Measurements from ENCODE around the gene PPFIA4. TPM values are rescaled to one million over a fixed set of nuclear protein-coding genes. Genes with fewer than 3 reads are reported as not detected.

The PPFIA4 gene
- total and polyA plus RNA-seq, 2 donors, result 0.82 to 2.1 TPM

GRCh38 chr1:203050826-203051225, 24.5 kb downstream of the PPFIA4 start:
- 91% methylated on average over 4 of the region's 4 CpGs for WGBS
- Histone ChIP-seq H3K9me3 (ENCODE audit: control insufficient read depth in 2 of 2, insufficient read depth in 1 of 2, low read length in 1 of 2) (no peaks in the 10 kb centered on the region), H3K36me3 (ENCODE audit: control insufficient read depth in 2 of 2, insufficient read depth in 2 of 2, low read length in 1 of 2) (no peaks in the 10 kb centered on the region), H3K4me1 (ENCODE audit: control insufficient read depth in 2 of 2, insufficient read depth in 2 of 2, low read length in 2 of 2) (peaks cover 0 to 7% of the 10 kb centered on the region in 2 donors), H3K27ac (ENCODE audit: low read depth in 1 of 2, low read length in 1 of 2) (no peak overlapping the region), H3K4me3 (ENCODE audit: low read length in 2 of 2) (no peak overlapping the region), H3K27me3 (ENCODE audit: control insufficient read depth in 2 of 2, insufficient read depth in 1 of 2, low read length in 1 of 2) (peaks cover 0 to 23% of the 10 kb centered on the region in 2 donors)
- DNase-seq (ENCODE audit: low read depth in 6 of 9, low spot score in 9 of 9), result no peak

GRCh38 chr1:203051841-203052324, 25.6 kb downstream of the PPFIA4 start:
- peaks cover 0 to 23% of the 10 kb centered on the region in 2 donors for H3K27me3 ChIP-seq (ENCODE audit: control insufficient read depth in 2 of 2, insufficient read depth in 1 of 2, low read length in 1 of 2)
- no peak overlapping the region for H3K27ac ChIP-seq (ENCODE audit: low read depth in 1 of 2, low read length in 1 of 2)
- peaks cover 0 to 7% of the 10 kb centered on the region in 2 donors for H3K4me1 ChIP-seq (ENCODE audit: control insufficient read depth in 2 of 2, insufficient read depth in 2 of 2, low read length in 2 of 2)
- 27% methylated on average over 20 of the region's 20 CpGs for WGBS
- DNase-seq (ENCODE audit: low read depth in 6 of 9, low spot score in 9 of 9), result peak in 2 of 9 donors; percentile 29 to 35
- H3K36me3 ChIP-seq (ENCODE audit: control insufficient read depth in 2 of 2, insufficient read depth in 2 of 2, low read length in 1 of 2), result no peaks in the 10 kb centered on the region
- no peaks in the 10 kb centered on the region for H3K9me3 ChIP-seq (ENCODE audit: control insufficient read depth in 2 of 2, insufficient read depth in 1 of 2, low read length in 1 of 2)
- no peak overlapping the region for H3K4me3 ChIP-seq (ENCODE audit: low read length in 2 of 2)

GRCh38 chr1:203052601-203053000, 26.3 kb downstream of the PPFIA4 start:
- no peak overlapping the region for H3K27ac ChIP-seq (ENCODE audit: low read depth in 1 of 2, low read length in 1 of 2)
- 94% methylated on average over 3 of the region's 3 CpGs for WGBS
- peaks cover 0 to 22% of the 10 kb centered on the region in 2 donors for H3K27me3 ChIP-seq (ENCODE audit: control insufficient read depth in 2 of 2, insufficient read depth in 1 of 2, low read length in 1 of 2)
- no peaks in the 10 kb centered on the region for H3K36me3 ChIP-seq (ENCODE audit: control insufficient read depth in 2 of 2, insufficient read depth in 2 of 2, low read length in 1 of 2)
- H3K9me3 ChIP-seq (ENCODE audit: control insufficient read depth in 2 of 2, insufficient read depth in 1 of 2, low read length in 1 of 2), result no peaks in the 10 kb centered on the region
- peaks cover 0 to 7% of the 10 kb centered on the region in 2 donors for H3K4me1 ChIP-seq (ENCODE audit: control insufficient read depth in 2 of 2, insufficient read depth in 2 of 2, low read length in 2 of 2)
- no peak for DNase-seq (ENCODE audit: low read depth in 6 of 9, low spot score in 9 of 9)
- no peak overlapping the region for H3K4me3 ChIP-seq (ENCODE audit: low read length in 2 of 2)

- Histone ChIP-seq H3K36me3 (ENCODE audit: control insufficient read depth in 2 of 2, insufficient read depth in 2 of 2, low read length in 1 of 2) (no peaks in the 10 kb centered on the region), H3K27me3 (ENCODE audit: control insufficient read depth in 2 of 2, insufficient read depth in 1 of 2, low read length in 1 of 2) (peaks cover 0 to 25% of the 10 kb centered on the region in 2 donors), H3K4me1 (ENCODE audit: control insufficient read depth in 2 of 2, insufficient read depth in 2 of 2, low read length in 2 of 2) (peaks cover 0 to 7% of the 10 kb centered on the region in 2 donors), H3K27ac (ENCODE audit: low read depth in 1 of 2, low read length in 1 of 2) (no peak overlapping the region), H3K9me3 (ENCODE audit: control insufficient read depth in 2 of 2, insufficient read depth in 1 of 2, low read length in 1 of 2) (no peaks in the 10 kb centered on the region), H3K4me3 (ENCODE audit: low read length in 2 of 2) (no peak overlapping the region)
- 96% methylated on average over 1 of the region's 1 CpG for WGBS
- DNase-seq (ENCODE audit: low read depth in 6 of 9, low spot score in 9 of 9), result no peak
Measured at GRCh38 chr1:203054184-203054583, 27.9 kb downstream of the PPFIA4 start.

GRCh38 chr1:203054642-203055041, 28.4 kb downstream of the PPFIA4 start:
- Histone ChIP-seq H3K4me1 (ENCODE audit: control insufficient read depth in 2 of 2, insufficient read depth in 2 of 2, low read length in 2 of 2) (peaks cover 0 to 7% of the 10 kb centered on the region in 2 donors), H3K9me3 (ENCODE audit: control insufficient read depth in 2 of 2, insufficient read depth in 1 of 2, low read length in 1 of 2) (no peaks in the 10 kb centered on the region), H3K4me3 (ENCODE audit: low read length in 2 of 2) (no peak overlapping the region), H3K27me3 (ENCODE audit: control insufficient read depth in 2 of 2, insufficient read depth in 1 of 2, low read length in 1 of 2) (peaks cover 0 to 25% of the 10 kb centered on the region in 2 donors), H3K27ac (ENCODE audit: low read depth in 1 of 2, low read length in 1 of 2) (no peak overlapping the region), H3K36me3 (ENCODE audit: control insufficient read depth in 2 of 2, insufficient read depth in 2 of 2, low read length in 1 of 2) (no peaks in the 10 kb centered on the region)
- DNase-seq (ENCODE audit: low read depth in 6 of 9, low spot score in 9 of 9), result no peak
- 96% methylated on average over 5 of the region's 5 CpGs for WGBS

- H3K4me1 ChIP-seq (ENCODE audit: control insufficient read depth in 2 of 2, insufficient read depth in 2 of 2, low read length in 2 of 2), result peaks cover 0 to 7% of the 10 kb centered on the region in 2 donors
- H3K9me3 ChIP-seq (ENCODE audit: control insufficient read depth in 2 of 2, insufficient read depth in 1 of 2, low read length in 1 of 2), result no peaks in the 10 kb centered on the region
- H3K27me3 ChIP-seq (ENCODE audit: control insufficient read depth in 2 of 2, insufficient read depth in 1 of 2, low read length in 1 of 2), result peaks cover 0 to 25% of the 10 kb centered on the region in 2 donors
- DNase-seq (ENCODE audit: low read depth in 6 of 9, low spot score in 9 of 9), result no peak
- H3K4me3 ChIP-seq (ENCODE audit: low read length in 2 of 2), result no peak overlapping the region
- no peak overlapping the region for H3K27ac ChIP-seq (ENCODE audit: low read depth in 1 of 2, low read length in 1 of 2)
- H3K36me3 ChIP-seq (ENCODE audit: control insufficient read depth in 2 of 2, insufficient read depth in 2 of 2, low read length in 1 of 2), result no peaks in the 10 kb centered on the region
- WGBS, result 96% methylated on average over 24 of the region's 24 CpGs
Measured at GRCh38 chr1:203055161-203055799, 29.0 kb downstream of the PPFIA4 start.

GRCh38 chr1:203056012-203056411, 29.7 kb downstream of the PPFIA4 start:
- peaks cover 0 to 7% of the 10 kb centered on the region in 2 donors for H3K4me1 ChIP-seq (ENCODE audit: control insufficient read depth in 2 of 2, insufficient read depth in 2 of 2, low read length in 2 of 2)
- peaks cover 0 to 25% of the 10 kb centered on the region in 2 donors for H3K27me3 ChIP-seq (ENCODE audit: control insufficient read depth in 2 of 2, insufficient read depth in 1 of 2, low read length in 1 of 2)
- H3K4me3 ChIP-seq (ENCODE audit: low read length in 2 of 2), result no peak overlapping the region
- DNase-seq (ENCODE audit: low read depth in 6 of 9, low spot score in 9 of 9), result no peak
- H3K9me3 ChIP-seq (ENCODE audit: control insufficient read depth in 2 of 2, insufficient read depth in 1 of 2, low read length in 1 of 2), result no peaks in the 10 kb centered on the region
- WGBS, result 89% methylated on average over 7 of the region's 7 CpGs
- no peaks in the 10 kb centered on the region for H3K36me3 ChIP-seq (ENCODE audit: control insufficient read depth in 2 of 2, insufficient read depth in 2 of 2, low read length in 1 of 2)
- H3K27ac ChIP-seq (ENCODE audit: low read depth in 1 of 2, low read length in 1 of 2), result no peak overlapping the region

- Histone ChIP-seq H3K4me1 (ENCODE audit: control insufficient read depth in 2 of 2, insufficient read depth in 2 of 2, low read length in 2 of 2) (peaks cover 0 to 6% of the 10 kb centered on the region in 2 donors), H3K27me3 (ENCODE audit: control insufficient read depth in 2 of 2, insufficient read depth in 1 of 2, low read length in 1 of 2) (peaks cover 0 to 21% of the 10 kb centered on the region in 2 donors), H3K36me3 (ENCODE audit: control insufficient read depth in 2 of 2, insufficient read depth in 2 of 2, low read length in 1 of 2) (no peaks in the 10 kb centered on the region), H3K27ac (ENCODE audit: low read depth in 1 of 2, low read length in 1 of 2) (no peak overlapping the region), H3K9me3 (ENCODE audit: control insufficient read depth in 2 of 2, insufficient read depth in 1 of 2, low read length in 1 of 2) (no peaks in the 10 kb centered on the region), H3K4me3 (ENCODE audit: low read length in 2 of 2) (no peak overlapping the region)
- no peak for DNase-seq (ENCODE audit: low read depth in 6 of 9, low spot score in 9 of 9)
- 98% methylated on average over 6 of the region's 6 CpGs for WGBS
Measured at GRCh38 chr1:203056516-203056915, 30.2 kb downstream of the PPFIA4 start.

- no peak for DNase-seq (ENCODE audit: low read depth in 6 of 9, low spot score in 9 of 9)
- H3K27ac ChIP-seq (ENCODE audit: low read depth in 1 of 2, low read length in 1 of 2), result no peak overlapping the region
- no peaks in the 10 kb centered on the region for H3K4me1 ChIP-seq (ENCODE audit: control insufficient read depth in 2 of 2, insufficient read depth in 2 of 2, low read length in 2 of 2)
- no peaks in the 10 kb centered on the region for H3K36me3 ChIP-seq (ENCODE audit: control insufficient read depth in 2 of 2, insufficient read depth in 2 of 2, low read length in 1 of 2)
- H3K27me3 ChIP-seq (ENCODE audit: control insufficient read depth in 2 of 2, insufficient read depth in 1 of 2, low read length in 1 of 2), result peaks cover 0 to 13% of the 10 kb centered on the region in 2 donors
- H3K9me3 ChIP-seq (ENCODE audit: control insufficient read depth in 2 of 2, insufficient read depth in 1 of 2, low read length in 1 of 2), result no peaks in the 10 kb centered on the region
- no peak overlapping the region for H3K4me3 ChIP-seq (ENCODE audit: low read length in 2 of 2)
- WGBS, result 31% methylated on average over 10 of the region's 10 CpGs
Measured at GRCh38 chr1:203057911-203058675, 31.8 kb downstream of the PPFIA4 start.
